Measurements from ENCODE around the gene PRTG.
"Not testable (repeated sequence)": the region's sequence is repeated elsewhere in the genome, so short reads cannot be mapped to it uniquely, and the experiment has no call there.

PRTG gene

DNA sequence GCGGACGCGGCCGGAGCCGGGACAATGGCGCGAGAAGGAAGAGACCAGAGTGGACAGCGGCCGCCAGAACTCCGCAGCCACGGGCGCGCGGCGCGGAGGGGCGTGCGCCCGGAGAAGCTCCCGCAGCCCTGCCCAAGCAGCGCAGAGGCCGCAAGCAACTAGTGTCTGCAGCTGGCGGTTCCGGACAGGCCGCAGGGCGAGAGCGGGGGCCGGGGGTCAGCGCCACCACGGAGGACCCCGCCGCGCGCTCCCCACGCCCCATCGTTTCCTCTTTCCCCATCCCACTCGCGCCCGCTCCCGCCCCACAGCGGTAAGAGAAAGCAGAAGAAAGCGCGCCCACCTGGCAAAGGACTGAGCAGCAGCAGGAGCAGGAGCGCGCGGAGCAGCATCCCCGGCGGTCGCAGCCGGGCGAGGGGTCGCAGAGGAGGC, 440 bp downstream of the PRTG start:
- no peak for DNase-seq (ENCODE audit: low read depth)

DNA sequence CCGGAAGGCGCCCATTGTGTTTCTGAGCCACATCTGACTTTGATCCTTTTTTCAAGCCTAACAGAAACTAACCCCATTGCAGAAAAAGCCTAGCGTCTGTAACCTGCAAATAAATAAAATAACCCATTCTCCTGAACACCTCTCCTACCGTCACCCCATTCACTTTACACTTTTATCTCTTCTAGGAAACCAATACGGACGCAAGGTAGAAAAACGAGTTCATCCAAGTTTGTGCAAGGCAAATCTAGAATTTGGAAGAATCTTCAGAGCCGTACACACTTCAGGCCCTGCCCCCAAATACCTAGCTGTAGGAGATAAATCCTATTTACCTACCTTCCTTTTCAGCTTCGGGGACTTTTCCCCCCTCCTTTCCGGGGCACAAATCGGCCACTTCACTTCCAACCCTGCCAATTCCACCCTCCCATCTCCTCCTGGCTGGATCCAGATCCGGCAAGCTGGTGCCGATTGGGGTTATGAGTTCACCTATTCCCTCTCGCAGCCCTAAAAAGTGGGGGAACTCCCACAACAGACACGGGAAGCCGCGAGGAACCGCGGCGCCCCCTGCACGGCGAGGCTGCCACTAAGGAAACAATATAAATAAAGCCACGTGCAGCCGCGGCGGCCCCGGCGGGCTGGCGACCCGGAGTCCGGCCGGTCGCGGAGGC, 987 bp downstream of the PRTG start:
- no peak for DNase-seq (ENCODE audit: low read depth)

DNA sequence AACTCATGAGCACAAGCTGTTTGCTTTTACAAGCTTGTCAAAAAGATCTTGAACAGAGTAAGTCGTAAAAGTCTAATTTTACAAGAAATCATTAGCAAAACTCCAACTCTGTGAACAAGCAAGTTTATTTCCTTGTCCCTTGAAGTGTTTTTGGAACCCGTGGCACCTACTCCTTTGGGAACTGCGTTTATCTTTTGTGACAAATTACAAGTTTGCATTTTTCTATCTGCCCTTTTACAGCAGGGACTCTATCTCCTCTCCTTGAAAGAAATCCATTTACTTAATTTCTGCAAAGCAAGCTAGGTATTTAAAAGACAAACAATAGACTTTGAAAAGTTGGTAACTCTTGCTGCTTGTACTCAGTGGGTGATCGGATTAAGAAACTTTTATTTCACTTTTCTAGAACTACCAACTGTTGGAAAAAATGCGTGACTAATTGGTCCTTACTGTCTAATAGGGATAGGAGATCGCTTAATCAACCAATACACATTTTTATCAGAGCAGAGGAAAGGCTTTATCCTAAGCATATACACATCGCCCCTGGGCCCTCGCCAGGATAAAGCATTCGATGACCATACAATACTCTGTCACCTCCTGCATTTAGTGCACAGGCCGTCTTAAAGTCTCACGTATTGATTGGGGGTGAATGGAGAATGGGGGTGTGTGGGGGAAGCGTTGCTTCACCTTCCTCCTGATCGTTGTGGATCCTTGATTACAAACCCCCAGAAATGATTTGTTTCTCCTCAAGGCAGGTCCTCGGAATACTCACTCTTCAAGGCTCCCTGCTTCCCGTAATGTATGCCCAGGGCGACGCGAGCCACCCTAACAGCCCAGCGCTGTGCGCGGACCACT, 1.7 kb downstream of the PRTG start:
- DNase-seq (ENCODE audit: low read depth) = no peak

DNA sequence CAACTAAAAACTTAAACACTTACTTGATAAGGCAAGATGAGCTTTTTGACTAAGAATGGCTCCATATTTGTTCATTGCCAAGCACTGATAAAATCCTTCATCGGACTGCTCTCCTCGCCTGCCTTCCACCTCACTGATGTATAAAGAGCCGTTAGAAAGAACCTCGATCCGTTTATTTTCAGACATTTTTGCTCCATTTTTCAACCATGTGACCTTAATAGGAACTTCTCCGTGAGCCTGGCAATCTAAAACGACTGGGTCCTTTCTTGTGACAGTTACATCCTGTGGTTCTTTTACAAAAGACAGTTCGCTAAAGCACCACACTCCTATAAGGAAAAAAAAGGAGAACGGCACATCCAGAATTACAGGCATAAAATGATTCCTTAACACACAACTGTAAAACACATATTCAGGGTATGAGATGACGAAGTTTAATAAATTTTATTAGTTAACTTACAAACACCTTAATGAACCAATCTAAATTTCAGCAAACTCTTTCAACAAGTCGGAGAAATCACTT, 2.5 kb downstream of the PRTG start:
- DNase-seq (ENCODE audit: low read depth) = no peak

DNA sequence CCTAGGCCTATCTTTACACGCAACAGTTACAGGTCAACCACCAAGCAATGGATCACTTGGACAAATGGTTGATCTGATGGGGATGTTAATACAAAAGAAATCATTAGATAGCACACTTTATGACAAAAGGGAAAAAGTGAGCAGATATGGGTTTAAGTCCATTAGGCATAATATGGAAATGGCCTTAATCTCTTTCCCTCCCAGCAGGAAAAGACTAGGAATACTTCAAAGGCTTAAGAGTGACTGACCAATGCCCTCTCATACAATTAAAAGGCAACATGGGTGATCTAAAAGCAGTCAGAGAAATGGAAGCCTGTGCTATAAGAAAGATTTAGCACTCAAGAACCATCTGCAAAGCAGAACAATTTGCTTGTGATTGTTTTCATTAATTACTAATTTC, 3.3 kb downstream of the PRTG start:
- DNase-seq (ENCODE audit: low read depth) = no peak

DNA sequence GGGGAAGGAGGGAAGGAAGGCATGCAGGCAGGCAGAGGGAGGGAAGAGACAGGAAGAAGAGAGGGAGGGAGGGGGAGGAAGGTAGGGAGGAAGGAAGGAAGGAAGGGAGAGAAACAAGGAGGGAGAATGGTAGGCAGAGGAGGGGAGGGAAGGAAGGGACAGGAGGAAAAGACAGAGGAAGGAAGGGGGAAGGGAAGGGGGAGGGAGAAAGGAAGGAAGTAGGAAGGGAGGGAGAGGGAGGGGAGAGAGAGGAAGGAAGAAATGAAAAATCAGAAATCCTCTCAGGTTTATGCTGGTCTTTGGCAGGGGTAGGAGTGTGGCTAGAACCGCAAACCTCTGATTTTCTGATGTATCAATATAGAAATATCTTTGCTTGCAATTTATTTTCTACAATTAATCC, 4.2 kb downstream of the PRTG start:
- no peak for DNase-seq (ENCODE audit: low read depth)

DNA sequence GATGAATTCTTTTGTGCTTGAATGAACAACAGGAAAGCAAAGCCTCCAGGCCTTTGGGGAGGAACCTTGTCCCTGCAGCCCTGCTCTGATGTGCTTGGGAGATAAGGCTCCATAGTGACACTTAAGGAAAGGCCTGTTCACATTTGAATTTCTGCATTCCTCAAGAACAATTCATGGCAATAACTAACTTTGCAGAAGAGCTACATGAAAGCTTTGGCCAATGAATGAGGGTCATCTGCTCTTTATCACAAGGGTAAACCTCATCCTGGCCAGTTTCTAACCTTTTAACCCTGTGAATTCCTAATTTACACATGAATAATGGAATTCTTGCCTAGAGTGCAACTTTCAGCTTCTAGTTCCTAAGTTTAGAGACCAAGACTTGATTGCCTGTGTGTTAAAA, 5.6 kb downstream of the PRTG start:
- no peak for DNase-seq (ENCODE audit: low read depth)

DNA sequence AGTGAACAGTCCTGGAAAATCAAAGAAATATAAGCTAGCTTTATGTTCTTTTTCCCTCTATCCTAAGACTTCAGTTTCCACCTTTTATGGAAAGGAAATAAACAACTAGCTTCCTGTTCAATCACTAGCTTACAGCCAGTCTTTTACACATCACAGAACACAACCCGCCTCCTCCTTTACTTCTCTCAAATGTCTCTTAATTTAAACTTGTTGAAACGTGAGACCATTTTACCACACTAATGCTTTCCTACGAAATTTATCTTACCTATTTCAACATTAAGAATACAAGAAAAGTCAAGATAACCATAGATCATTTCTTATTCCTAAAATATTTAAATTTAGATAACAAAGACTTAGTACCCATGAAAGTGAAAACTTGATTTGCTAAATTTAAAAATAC, 6.2 kb downstream of the PRTG start:
- DNase-seq (ENCODE audit: low read depth) = no peak

DNA sequence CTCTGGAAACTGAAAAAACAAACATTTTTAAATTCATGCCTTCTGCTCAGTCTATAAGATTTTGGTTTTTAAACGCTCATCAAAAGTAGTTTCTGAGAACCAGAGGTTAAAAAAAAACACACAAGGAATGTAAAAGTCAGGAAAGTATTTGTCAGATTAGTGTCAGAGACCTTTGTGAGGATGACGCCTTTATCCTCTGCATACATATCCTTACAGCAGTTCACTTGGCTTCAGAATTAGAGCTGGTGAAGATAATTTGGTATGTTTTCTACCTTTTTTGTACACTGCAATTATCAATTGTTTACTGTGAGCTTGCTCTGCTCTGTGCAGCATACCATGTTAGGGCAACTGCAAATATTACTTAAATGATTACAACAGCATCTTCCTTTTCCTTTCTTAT, 8.3 kb downstream of the PRTG start:
- DNase-seq (ENCODE audit: low read depth) = no peak

DNA sequence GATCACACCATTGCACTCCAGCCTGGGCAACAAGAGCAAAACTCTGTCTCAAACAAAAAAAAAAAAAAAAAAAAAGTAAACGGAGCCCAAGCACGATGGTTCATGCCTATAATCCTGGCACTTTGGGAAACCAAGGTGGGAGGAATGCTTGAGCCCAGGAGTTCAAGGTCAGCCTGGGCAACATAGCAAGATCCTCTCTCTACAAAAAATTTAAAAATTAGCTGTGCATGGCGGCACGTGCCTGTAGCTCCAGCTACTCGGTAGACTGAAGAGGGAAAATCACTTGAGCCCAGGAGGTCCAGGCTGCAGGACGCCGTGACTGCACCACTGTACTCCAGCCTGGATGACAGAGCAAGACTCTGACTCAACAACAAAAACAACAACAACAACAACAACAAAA, 9.5 kb downstream of the PRTG start:
- not testable (repeated sequence) for DNase-seq (ENCODE audit: low read depth)

DNA sequence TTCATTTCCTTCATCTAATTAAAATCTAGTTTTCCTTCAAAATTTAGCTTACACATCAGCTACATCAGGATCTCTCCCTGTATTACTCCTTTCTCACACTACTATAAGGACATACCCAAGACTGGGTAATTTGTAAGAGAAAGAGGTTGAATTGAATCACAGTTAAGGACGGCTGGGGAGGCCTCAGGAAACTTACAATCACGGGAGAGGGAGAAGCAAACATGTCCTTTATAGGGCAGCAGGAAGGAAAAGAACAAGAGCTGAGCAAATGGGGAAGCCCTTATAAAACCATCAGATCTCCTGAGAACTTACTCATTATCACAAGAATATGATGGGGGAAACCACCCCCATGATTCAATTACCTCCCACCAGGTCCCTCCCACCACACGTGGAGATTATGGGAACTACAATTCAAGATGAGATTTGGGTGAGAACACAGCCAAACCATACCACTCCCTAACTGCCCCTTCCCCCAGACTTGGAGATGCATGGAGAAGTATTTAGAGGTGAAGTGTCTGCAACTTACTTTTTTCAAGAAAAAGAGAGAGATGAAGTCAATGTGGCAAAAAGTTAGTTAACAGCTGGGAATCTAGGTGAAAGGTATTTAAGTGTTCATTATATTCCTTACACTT, 21.3 kb downstream of the PRTG start:
- no peak for DNase-seq (ENCODE audit: low read depth)

DNA sequence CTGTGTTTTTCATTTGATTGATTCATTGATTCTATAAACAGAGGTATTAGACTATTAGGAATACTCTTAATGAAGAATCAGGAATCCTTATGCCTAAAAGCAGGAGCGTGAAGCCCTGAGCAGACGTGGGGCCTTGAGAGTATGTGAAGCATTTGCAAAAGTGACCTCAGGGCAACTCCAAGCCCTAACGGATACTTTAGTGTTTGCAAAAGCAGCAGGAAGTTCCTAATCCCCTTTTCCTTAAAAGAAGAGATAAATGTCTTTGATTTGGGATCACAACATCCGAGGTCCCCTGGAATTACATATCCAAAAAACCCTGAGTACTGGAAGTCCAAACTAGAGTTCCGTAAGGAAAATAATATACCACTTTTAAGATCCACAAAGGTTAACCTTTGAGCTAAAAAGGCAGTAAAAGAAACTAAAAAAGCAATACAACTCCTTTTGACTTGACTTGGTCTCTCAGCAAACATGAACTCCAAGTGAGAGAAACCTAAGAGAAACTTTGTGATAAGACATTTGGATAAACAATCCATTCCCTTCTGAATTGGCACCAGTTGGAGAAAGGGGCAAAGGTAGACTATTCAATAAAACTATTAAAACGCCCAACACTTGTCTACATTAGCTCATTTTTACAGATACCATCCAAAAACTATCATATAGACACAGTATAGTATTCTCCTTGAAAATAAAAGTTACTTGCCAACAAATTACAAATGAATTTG, 27.4 kb downstream of the PRTG start:
- no peak for DNase-seq (ENCODE audit: low read depth)

DNA sequence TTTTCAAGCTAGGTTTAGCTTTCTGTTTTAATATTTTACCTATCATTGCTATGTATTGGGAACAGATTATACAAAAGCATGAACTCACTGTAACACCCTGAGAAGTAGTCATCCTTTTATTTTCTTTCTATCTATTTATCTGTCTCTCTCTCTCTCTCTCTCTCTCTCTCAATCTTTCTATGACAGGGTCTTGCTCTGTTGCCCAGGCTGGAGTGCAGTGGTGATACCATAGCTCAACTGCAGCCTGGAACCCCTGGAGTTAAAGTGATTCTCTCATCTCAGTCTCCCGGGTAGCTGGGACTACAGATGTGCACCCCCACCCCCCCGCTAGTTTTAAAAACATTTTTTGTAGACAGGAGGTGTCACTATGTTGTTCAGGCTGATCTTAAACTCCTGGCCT, 28.9 kb downstream of the PRTG start:
- no peak for DNase-seq (ENCODE audit: low read depth)

DNA sequence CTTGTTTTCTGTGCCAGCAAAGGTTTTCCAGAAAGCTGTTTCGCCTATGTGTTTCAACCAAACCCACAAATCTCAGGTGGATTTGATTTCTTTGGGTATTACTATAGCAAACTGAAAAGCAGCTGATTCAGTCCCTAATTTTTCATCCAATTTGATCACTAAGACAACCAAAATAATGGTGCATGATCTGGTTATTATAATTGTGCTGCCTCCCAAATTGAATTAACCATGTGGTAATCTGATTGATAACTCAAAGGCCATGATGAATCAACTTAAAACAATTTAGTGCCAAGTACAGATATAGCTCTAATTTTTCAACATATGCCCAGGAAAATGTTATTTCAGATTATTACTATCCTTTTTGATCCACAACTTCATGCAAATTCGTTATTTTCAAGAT, 30.6 kb downstream of the PRTG start:
- no peak for DNase-seq (ENCODE audit: low read depth)

DNA sequence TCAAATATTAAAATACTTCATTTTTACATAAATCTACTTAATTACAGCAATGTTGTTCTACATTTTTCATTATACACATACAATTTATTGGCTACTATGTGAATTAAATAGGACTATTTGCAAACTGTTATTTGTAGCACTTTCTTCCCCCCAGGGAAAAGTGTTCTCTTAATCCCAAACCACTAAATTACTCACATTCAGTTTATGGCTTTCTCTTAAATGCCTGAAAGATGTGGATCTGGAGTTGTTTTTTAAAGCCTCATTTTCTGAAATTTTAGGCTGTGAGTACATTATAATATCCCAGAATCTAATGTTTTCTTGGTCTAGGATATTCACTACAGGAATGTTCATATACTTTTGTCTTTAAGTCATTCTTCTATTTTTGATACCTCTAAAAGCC, 32.7 kb downstream of the PRTG start:
- no peak for DNase-seq (ENCODE audit: low read depth)

DNA sequence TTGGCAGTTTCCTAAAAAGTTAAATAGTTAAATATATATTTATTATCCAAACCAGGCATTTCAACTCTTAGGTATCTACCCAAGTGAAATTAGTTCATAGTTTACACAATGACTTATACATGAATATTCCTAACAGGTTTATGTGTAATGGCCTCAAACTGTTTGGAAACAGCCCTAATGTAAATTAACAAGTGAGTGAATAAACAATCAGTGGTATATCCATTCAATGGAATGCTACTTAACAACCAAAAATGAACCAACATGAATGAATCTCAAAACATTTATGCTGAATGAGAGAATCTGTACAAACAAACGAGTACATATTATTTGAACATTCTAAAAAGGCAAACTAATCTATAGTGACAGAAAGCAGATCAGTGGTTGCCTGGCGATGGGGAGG, 33.5 kb downstream of the PRTG start:
- no peak for DNase-seq (ENCODE audit: low read depth)

DNA sequence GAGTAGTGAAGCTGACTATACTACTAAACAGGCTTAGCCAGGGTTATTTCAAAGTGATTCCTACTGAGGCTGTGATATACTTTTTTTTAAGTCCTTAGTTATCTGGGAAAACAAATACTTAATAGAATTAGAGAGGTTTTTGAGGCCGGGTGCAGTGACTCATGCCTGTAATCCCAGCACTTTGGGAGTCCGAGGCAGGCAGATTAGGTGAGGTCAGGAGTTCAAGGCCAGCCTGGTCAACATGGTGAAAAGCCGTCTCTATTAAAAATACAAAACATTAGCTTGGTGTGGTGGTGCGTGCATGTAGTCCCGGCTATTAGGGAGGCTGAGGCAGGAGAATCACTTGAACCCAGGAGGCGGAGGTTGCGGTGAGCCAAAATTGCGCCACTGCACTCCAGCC, 34.2 kb downstream of the PRTG start:
- no peak for DNase-seq (ENCODE audit: low read depth)

DNA sequence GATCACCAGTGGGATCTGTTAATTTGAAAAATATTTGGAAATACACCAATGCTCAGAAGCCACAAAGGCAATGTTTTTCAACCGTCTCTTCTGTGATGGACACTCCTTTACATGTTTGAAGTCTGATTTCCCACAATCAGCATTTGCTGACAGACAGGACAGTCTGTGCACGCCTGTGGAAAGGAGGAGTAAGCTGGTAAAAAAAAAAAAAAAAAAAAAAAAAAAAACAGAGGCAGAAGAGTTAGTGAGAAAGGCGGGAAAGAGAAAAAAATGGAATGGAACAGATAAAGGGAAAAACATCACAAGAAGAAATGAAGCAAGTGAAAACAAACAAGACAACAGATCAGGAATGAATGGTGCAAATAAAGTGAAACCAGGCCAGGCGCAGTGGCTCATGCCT, 35.0 kb downstream of the PRTG start:
- DNase-seq (ENCODE audit: low read depth) = no peak

DNA sequence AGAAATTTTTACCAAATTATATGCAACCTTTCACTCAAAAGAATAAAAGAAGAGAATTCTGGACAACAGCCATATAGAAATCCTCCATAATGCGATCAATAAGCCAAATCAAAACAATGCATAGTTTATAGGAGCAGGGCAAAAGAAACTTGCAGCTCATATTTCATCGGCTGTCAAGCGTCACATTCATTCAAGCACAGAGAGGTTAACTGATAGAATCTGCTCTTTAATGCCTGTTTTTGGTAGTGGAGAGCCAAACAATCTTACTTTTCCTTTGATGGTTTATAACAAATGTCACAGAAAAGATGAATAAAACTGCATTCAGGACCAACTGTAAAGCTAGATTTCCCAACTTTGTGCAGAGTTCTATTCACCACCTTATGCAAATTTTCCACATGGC, 35.4 kb downstream of the PRTG start:
- no peak for DNase-seq (ENCODE audit: low read depth)

DNA sequence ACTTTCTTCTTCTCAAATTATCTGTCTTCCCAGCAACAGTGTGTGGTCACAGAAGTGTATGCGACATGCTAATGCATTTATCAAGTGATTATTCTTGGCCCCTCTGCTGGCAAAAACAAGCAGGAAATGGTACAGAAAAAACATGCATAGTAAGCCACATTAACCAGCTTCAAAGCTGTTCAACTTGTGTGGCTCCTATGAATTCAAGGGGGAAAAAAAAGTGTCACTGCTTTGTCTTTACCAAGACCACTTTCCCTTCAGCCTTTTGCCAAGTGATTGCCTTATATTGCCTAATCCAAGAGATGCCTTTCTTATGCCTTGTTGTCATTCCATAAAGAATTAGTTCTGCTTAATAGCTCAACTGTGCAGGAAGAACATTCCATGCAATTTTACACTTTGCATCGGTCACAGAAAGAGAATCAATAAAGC, 39.1 kb downstream of the PRTG start:
- no peak for DNase-seq (ENCODE audit: low read depth)

DNA sequence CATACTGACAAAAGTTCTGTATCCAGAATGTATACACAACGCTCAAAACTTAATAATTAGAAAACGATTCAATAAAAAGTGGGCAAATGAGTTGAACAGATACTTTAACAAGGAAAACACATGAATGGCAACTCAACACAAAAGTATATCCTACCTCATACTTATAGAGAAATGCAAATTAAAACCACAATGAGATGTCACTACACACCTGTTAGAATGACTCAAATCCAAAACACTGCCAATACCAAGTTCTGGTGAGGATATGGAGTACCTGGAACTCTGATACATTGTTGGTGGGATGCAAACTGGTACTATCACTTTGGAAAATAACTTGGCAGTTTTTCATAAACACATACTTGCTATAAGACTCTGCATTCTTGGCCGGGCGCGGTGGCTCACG, 42.1 kb downstream of the PRTG start:
- DNase-seq (ENCODE audit: low read depth) = no peak

DNA sequence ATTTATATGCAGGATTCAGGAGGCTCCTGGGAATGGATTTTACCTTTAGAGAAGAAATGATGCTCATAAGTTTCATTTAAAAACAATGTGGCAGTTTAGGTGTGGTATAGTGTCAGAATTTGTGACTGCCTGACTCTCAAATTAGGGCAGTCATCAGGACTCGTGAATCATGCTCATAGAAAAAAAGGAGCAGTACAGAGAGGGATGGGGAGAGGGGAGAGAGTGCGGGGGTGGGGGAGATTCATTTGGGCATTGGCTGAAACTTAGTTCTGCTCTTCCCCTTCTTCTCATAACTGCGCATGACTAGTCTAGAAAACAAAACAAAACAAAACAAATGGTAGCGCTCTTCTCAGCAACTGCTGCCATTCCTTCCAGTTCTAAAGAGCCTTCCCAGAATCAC, 44.3 kb downstream of the PRTG start:
- no peak for DNase-seq (ENCODE audit: low read depth)

Data from T follicular helper cell (primary cell).